ENCODE results near the gene OPN3. TPM values are rescaled to one million over a fixed set of nuclear protein-coding genes. Genes with fewer than 3 reads are reported as not detected.

The OPN3 gene
- total and polyA plus RNA-seq, 2 of the 4 experiments (the other 2 are of a cell fraction), result 16.4 to 21.9 TPM

DNA sequence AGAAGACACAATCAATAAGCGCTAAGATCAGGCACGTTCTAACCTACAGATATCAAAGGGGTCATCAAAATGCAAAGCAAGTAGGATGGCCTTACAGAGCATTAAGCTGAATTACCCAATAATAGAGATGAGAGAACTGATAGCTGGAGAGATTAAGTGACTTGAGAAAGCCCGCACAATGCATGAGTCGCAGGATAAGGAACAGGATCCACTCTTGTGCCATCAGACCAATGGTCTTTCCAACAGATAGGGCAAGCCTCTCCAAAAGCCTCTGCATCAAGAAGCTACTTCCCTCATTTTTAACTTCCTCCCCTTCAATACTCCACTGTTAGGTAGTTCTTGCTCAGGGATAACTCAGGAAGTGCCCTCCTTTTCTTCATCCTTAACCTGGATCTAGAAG lies 2.6 kb downstream of the OPN3 start:
- Histone ChIP-seq H2BK20ac (ENCODE audit: low read depth, low read length) (peak overlapping the region; percentile 61), H3K4me1 (ENCODE audit: control insufficient read depth, insufficient read depth, low read length) (peaks cover 12% of the 10 kb centered on the region), H2AFZ (replicated peaks; ENCODE audit: low read length, poor library complexity) (no peak overlapping the region), H3K9me3 (ENCODE audit: control insufficient read depth, insufficient read depth, low read length) (no peaks in the 10 kb centered on the region), H3K27ac (ENCODE audit: insufficient read depth, low read length) (peak overlapping the region; percentile 7; the same call in 1 of the 2 replicates), H2AK9ac (replicated peaks; ENCODE audit: low read depth, low read length, poor library complexity) (peak overlapping the region; percentile 38), H3K4ac (ENCODE audit: low read depth, low read length) (peak overlapping the region; percentile 62), H3K18ac (ENCODE audit: low read depth, low read length) (peak overlapping the region; percentile 51; the same call in 1 of the 2 replicates), H4K5ac (ENCODE audit: low read depth, low read length) (peak overlapping the region; percentile 67; the same call in 1 of the 2 replicates), H3K27me3 (ENCODE audit: control insufficient read depth, insufficient read depth, low read length) (no peaks in the 10 kb centered on the region), H2BK15ac (ENCODE audit: low read depth, low read length) (peak overlapping the region; percentile 53; the same call in 1 of the 3 replicates), H3K36me3 (ENCODE audit: control insufficient read depth, insufficient read depth, low read length) (peaks cover 2% of the 10 kb centered on the region; the same call in 1 of the 2 replicates), H3K4me3 (ENCODE audit: insufficient read depth, low read depth, low read length) (peak overlapping the region; percentile 27; the same call in 1 of the 2 replicates), H3K79me1 (ENCODE audit: low read depth in 1 of 2, low read length in 2 of 2) (peaks cover 15 to 35% of the 10 kb centered on the region in 2 experiments), H3K56ac (ENCODE audit: extremely low read depth, insufficient read depth, low read length) (peak overlapping the region; percentile 22; the same call in 1 of the 2 replicates), H4K8ac (ENCODE audit: low read depth in 2 of 2, low read length in 2 of 2) (peak overlapping the region in 1 of 2 experiments; percentile 6; a peak in 1 of 4 replicates), H3K14ac (replicated peaks; ENCODE audit: low read depth, low read length) (0 out of 2 replicates have a peak overlapping the region, but pooled peaks have one; percentile 53), H3K9ac (ENCODE audit: low read depth, low read length) (no peak overlapping the region; the same call in 1 of the 2 replicates), H2BK5ac (ENCODE audit: low read depth, low read length, poor library complexity, severe bottlenecking) (peak overlapping the region; percentile 74), H3K23ac (ENCODE audit: low read depth, low read length) (peak overlapping the region; percentile 44), H2AK5ac (ENCODE audit: low read depth, low read length) (peak overlapping the region; percentile 76; the same call in 1 of the 2 replicates), H2BK120ac (ENCODE audit: low read depth, low read length) (peak overlapping the region; percentile 66), H4K91ac (ENCODE audit: insufficient read depth, low read depth, low read length) (peak overlapping the region; percentile 52), H3K9me1 (ENCODE audit: insufficient read depth, low read length) (peaks cover 11% of the 10 kb centered on the region), H3K4me2 (ENCODE audit: low read depth, low read length) (peak overlapping the region; percentile 88), H4K20me1 (ENCODE audit: insufficient read depth, low read length) (0 out of 2 replicates have a peak, but pooled peaks cover 6% of the 10 kb centered on the region)
- ChIA-PET CTCF (interaction anchor here (0.8 to 1.3 kb wide), 2 partner anchors 27 to 360 kb away, joined by 3 to 4 read pairs; no protein-coding TSS in a partner anchor), POLR2A (ENCODE audit: unreplicated experiment) (no interaction called here)
- in situ Hi-C loops (cut with MboI; ENCODE audit: low sequenced_read_pairs), result no loop called here
- WGBS, 2 experiments (ENCODE audit: extremely low coverage in 2 of 2, insufficient read length in 1 of 2), result no CpG with 5 or more reads among the region's 4 CpGs
- no TSS peak for BruUV-seq (replicated peaks)
- peak; percentile 40 for DNase-seq
- intact Hi-C loops (cut with micrococcal nuclease), result loop anchor here (2.0 kb wide), 2 partner anchors 25 to 197 kb away; no protein-coding TSS in a partner anchor
- dilution Hi-C loops (cut with HindIII; ENCODE audit: low sequenced_read_pairs, unreplicated experiment), result no loop called here
- ATAC-seq (ENCODE audit: low read depth), result no peak
- TF ChIP-seq POLR2A (IDR thresholded peaks at IDR 0.05; ENCODE audit: low read depth, low read length) (no peak), CHD1 (IDR thresholded peaks at IDR 0.05; ENCODE audit: low read depth, low read length) (no peak), RFX5 (IDR thresholded peaks at IDR 0.05; ENCODE audit: low read depth, low read length) (no peak), MXI1 (IDR thresholded peaks at IDR 0.05; ENCODE audit: borderline replicate concordance, low read depth, low read length) (no peak), NFE2L2 (IDR thresholded peaks at IDR 0.05; ENCODE audit: low read depth, low read length) (no peak), BHLHE40 (IDR thresholded peaks at IDR 0.05; ENCODE audit: low read depth, low read length) (no peak), CEBPB (IDR thresholded peaks at IDR 0.05; ENCODE audit: low read depth, low read length) (no peak), FOS (IDR thresholded peaks at IDR 0.05; ENCODE audit: low read depth, low read length) (no peak), MAZ (IDR thresholded peaks at IDR 0.05; ENCODE audit: borderline replicate concordance, low read depth, low read length) (no peak), CTCF (conservative IDR thresholded peaks at IDR 0.05; ENCODE audit: low read depth, low read length) (no peak), RAD21 (IDR thresholded peaks at IDR 0.05; ENCODE audit: low read length) (no peak), SMC3 (IDR thresholded peaks at IDR 0.05; ENCODE audit: low read depth, low read length) (no peak), RCOR1 (IDR thresholded peaks at IDR 0.05; ENCODE audit: insufficient replicate concordance, low read length) (no peak)
- TF ChIP-seq, protein P1, sequence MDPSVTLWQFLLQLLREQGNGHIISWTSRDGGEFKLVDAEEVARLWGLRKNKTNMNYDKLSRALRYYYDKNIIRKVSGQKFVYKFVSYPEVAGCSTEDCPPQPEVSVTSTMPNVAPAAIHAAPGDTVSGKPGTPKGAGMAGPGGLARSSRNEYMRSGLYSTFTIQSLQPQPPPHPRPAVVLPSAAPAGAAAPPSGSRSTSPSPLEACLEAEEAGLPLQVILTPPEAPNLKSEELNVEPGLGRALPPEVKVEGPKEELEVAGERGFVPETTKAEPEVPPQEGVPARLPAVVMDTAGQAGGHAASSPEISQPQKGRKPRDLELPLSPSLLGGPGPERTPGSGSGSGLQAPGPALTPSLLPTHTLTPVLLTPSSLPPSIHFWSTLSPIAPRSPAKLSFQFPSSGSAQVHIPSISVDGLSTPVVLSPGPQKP (IDR thresholded peaks at IDR 0.05; ENCODE audit: borderline replicate concordance, low read depth, low read length), result no peak
- TF ChIP-seq, protein P2, sequence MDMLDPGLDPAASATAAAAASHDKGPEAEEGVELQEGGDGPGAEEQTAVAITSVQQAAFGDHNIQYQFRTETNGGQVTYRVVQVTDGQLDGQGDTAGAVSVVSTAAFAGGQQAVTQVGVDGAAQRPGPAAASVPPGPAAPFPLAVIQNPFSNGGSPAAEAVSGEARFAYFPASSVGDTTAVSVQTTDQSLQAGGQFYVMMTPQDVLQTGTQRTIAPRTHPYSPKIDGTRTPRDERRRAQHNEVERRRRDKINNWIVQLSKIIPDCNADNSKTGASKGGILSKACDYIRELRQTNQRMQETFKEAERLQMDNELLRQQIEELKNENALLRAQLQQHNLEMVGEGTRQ (IDR thresholded peaks at IDR 0.05; ENCODE audit: low read depth, low read length), result no peak

All from IMR-90 (cell line).